ENCODE data around the gene NLRP12. TPM values are rescaled to one million over a fixed set of nuclear protein-coding genes. Genes with fewer than 3 reads are reported as not detected.
A peak's percentile ranks its signal among the peaks of the same experiment; 100 is the strongest.
"Not testable (repeated sequence)": the region's sequence is repeated elsewhere in the genome, so short reads cannot be mapped to it uniquely, and the experiment has no call there.

Gene NLRP12, protein sequence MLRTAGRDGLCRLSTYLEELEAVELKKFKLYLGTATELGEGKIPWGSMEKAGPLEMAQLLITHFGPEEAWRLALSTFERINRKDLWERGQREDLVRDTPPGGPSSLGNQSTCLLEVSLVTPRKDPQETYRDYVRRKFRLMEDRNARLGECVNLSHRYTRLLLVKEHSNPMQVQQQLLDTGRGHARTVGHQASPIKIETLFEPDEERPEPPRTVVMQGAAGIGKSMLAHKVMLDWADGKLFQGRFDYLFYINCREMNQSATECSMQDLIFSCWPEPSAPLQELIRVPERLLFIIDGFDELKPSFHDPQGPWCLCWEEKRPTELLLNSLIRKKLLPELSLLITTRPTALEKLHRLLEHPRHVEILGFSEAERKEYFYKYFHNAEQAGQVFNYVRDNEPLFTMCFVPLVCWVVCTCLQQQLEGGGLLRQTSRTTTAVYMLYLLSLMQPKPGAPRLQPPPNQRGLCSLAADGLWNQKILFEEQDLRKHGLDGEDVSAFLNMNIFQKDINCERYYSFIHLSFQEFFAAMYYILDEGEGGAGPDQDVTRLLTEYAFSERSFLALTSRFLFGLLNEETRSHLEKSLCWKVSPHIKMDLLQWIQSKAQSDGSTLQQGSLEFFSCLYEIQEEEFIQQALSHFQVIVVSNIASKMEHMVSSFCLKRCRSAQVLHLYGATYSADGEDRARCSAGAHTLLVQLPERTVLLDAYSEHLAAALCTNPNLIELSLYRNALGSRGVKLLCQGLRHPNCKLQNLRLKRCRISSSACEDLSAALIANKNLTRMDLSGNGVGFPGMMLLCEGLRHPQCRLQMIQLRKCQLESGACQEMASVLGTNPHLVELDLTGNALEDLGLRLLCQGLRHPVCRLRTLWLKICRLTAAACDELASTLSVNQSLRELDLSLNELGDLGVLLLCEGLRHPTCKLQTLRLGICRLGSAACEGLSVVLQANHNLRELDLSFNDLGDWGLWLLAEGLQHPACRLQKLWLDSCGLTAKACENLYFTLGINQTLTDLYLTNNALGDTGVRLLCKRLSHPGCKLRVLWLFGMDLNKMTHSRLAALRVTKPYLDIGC
- not detected in 2 replicates for total RNA-seq (ENCODE audit: low replicate concordance)

- TF ChIP-seq CTCF (IDR thresholded peaks at IDR 0.05; ENCODE audit: insufficient read depth, low read length), result no peak
- no peak within 1 kb of the TSS for H3K4me3 ChIP-seq (ENCODE audit: low read depth, low read length)
- no peak for DNase-seq (ENCODE audit: low read depth)
Measured at GRCh38 chr19:53824134-53824611, at the start of gene NLRP12. Gene NLRP12 (minus strand): TSS chr19:53824314. CDS start chr19:53824174, 140 bp downstream.

GRCh38 chr19:53872762-53873161 lies 48.6 kb upstream of the NLRP12 start:
- no peak for TF ChIP-seq CTCF (IDR thresholded peaks at IDR 0.05; ENCODE audit: insufficient read depth, low read length)
- H3K4me3 ChIP-seq (ENCODE audit: low read depth, low read length), result no peak overlapping the region
- no peak for DNase-seq (ENCODE audit: low read depth)

GRCh38 chr19:53871454-53871853 lies 47.3 kb upstream of the NLRP12 start:
- no peak for DNase-seq (ENCODE audit: low read depth)
- TF ChIP-seq CTCF (IDR thresholded peaks at IDR 0.05; ENCODE audit: insufficient read depth, low read length), result no peak
- no peak overlapping the region for H3K4me3 ChIP-seq (ENCODE audit: low read depth, low read length)

- TF ChIP-seq CTCF (IDR thresholded peaks at IDR 0.05; ENCODE audit: insufficient read depth, low read length), result no peak
- peak overlapping the region; percentile 46 for H3K4me3 ChIP-seq (ENCODE audit: low read depth, low read length)
- no peak for DNase-seq (ENCODE audit: low read depth)
Measured at GRCh38 chr19:53870485-53870844, 46.4 kb upstream of the NLRP12 start.

- peak overlapping the region; percentile 96 for H3K4me3 ChIP-seq (ENCODE audit: low read depth, low read length)
- DNase-seq (ENCODE audit: low read depth), result not testable (repeated sequence)
Measured at GRCh38 chr19:53869805-53870484, 45.8 kb upstream of the NLRP12 start.

DNA sequence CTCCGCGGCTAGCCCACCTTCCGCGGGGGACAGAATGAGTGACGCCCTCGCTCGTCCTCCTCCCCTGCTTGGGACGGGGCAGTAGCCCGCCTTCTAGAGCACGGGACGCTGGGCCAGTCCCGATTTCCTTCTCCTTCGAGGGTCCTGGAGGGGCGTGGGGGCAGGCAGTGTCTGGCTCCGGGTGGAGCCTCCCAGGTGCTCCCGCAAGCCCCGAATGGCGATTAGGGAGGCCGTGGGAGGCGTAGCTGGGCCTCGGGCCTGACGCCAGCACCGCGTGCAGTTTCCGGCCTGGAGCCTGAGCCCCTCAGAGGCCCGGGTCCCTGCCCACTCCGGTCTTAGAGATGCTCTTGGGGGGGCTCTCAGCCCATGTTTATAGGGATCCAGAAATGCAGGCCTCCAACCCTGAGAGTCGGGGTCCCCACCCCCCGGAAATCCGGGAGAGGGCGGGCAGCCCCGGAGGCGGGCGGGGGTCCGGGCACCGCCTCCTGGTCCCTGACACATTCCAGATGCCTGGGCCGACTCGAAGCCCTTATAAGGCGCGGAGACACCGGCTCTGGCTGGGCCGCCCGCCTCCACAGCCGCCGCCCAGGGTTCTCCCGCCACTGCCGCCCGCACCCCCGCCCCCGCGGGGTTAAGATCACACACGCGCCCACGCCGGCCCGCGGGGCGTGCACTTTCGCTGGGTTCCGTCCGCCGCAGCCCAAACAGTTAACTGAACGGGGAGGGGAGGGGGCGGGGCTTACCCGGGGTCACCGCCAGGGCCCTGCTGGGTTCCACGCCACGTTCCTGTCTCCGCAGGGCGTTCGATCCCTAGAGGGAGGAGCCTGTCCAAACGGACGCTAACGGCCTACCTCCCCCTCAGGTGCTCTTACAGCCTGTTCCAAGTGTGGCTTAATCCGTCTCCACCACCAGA lies 45.0 kb upstream of the NLRP12 start:
- H3K4me3 ChIP-seq (ENCODE audit: low read depth, low read length), result peak overlapping the region; percentile 96
- TF ChIP-seq CTCF (IDR thresholded peaks at IDR 0.05; ENCODE audit: insufficient read depth, low read length), result peak; percentile 41
- DNase-seq (ENCODE audit: low read depth), result peak; percentile 85

Measured in fibroblast of the aortic adventitia (primary cell).